Neural cell (in vitro differentiated cells): ENCODE results near the gene CRYZL1.

Experiments
- MXI1 ChIP-seq: fragments of 450-650 bp; conservative IDR thresholded peaks from 2 replicates; pipeline ENCODE4 v1.6.1; 2014; ENCODE audit warnings: antibody characterized with exemption, mild to moderate bottlenecking; ENCODE audit not compliant: poor library complexity, severe bottlenecking
- POLR2AphosphoS5 ChIP-seq: IDR thresholded peaks from 2 replicates; pipeline ENCODE4 v1.6.1; 2012
- TF ChIP-seq, protein P1 (sequence below): fragments of 450-650 bp; IDR thresholded peaks from 2 replicates; pipeline ENCODE4 v1.5.1; 2014; ENCODE audit warnings: antibody characterized with exemption, mild to moderate bottlenecking, moderate library complexity; ENCODE audit not compliant: poor library complexity, severe bottlenecking
- TF ChIP-seq, protein P2 (sequence below): IDR thresholded peaks from 2 replicates; pipeline ENCODE4 v1.6.1; 2012; ENCODE audit warnings: borderline replicate concordance

- TF ChIP-seq MXI1 (no peak), POLR2AphosphoS5 (no peak)
- TF ChIP-seq, protein P1, sequence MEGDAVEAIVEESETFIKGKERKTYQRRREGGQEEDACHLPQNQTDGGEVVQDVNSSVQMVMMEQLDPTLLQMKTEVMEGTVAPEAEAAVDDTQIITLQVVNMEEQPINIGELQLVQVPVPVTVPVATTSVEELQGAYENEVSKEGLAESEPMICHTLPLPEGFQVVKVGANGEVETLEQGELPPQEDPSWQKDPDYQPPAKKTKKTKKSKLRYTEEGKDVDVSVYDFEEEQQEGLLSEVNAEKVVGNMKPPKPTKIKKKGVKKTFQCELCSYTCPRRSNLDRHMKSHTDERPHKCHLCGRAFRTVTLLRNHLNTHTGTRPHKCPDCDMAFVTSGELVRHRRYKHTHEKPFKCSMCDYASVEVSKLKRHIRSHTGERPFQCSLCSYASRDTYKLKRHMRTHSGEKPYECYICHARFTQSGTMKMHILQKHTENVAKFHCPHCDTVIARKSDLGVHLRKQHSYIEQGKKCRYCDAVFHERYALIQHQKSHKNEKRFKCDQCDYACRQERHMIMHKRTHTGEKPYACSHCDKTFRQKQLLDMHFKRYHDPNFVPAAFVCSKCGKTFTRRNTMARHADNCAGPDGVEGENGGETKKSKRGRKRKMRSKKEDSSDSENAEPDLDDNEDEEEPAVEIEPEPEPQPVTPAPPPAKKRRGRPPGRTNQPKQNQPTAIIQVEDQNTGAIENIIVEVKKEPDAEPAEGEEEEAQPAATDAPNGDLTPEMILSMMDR = no peak
- TF ChIP-seq, protein P2, sequence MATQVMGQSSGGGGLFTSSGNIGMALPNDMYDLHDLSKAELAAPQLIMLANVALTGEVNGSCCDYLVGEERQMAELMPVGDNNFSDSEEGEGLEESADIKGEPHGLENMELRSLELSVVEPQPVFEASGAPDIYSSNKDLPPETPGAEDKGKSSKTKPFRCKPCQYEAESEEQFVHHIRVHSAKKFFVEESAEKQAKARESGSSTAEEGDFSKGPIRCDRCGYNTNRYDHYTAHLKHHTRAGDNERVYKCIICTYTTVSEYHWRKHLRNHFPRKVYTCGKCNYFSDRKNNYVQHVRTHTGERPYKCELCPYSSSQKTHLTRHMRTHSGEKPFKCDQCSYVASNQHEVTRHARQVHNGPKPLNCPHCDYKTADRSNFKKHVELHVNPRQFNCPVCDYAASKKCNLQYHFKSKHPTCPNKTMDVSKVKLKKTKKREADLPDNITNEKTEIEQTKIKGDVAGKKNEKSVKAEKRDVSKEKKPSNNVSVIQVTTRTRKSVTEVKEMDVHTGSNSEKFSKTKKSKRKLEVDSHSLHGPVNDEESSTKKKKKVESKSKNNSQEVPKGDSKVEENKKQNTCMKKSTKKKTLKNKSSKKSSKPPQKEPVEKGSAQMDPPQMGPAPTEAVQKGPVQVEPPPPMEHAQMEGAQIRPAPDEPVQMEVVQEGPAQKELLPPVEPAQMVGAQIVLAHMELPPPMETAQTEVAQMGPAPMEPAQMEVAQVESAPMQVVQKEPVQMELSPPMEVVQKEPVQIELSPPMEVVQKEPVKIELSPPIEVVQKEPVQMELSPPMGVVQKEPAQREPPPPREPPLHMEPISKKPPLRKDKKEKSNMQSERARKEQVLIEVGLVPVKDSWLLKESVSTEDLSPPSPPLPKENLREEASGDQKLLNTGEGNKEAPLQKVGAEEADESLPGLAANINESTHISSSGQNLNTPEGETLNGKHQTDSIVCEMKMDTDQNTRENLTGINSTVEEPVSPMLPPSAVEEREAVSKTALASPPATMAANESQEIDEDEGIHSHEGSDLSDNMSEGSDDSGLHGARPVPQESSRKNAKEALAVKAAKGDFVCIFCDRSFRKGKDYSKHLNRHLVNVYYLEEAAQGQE = no peak
Observed at GRCh38 chr21:33618407-33618806, 23.1 kb downstream of the CRYZL1 start.
